Measurements from ENCODE around the gene CYBA.

CYBA gene

GRCh38 chr16:88645455-88645854, 5.4 kb downstream of the CYBA start:
- H3K4me3 ChIP-seq (ENCODE audit: low read length): no peak overlapping the region
- TF ChIP-seq CTCF (conservative IDR thresholded peaks at IDR 0.05; ENCODE audit: low read depth, low read length): no peak
- DNase-seq (ENCODE audit: low read depth): no peak

- no peak overlapping the region for H3K4me3 ChIP-seq (ENCODE audit: low read length)
- no peak for TF ChIP-seq CTCF (conservative IDR thresholded peaks at IDR 0.05; ENCODE audit: low read depth, low read length)
- no peak for DNase-seq (ENCODE audit: low read depth)
Observed at GRCh38 chr16:88643644-88643932, 7.3 kb downstream of the CYBA start.

GRCh38 chr16:88642881-88643643, 7.8 kb downstream of the CYBA start:
- no peak for TF ChIP-seq CTCF (conservative IDR thresholded peaks at IDR 0.05; ENCODE audit: low read depth, low read length)
- no peak for DNase-seq (ENCODE audit: low read depth)
- H3K4me3 ChIP-seq (ENCODE audit: low read length): no peak overlapping the region

GRCh38 chr16:88640498-88641247, 10.2 kb downstream of the CYBA start:
- DNase-seq (ENCODE audit: low read depth): no peak

GRCh38 chr16:88640039-88640495, 10.8 kb downstream of the CYBA start:
- no peak overlapping the region for H3K4me3 ChIP-seq (ENCODE audit: low read length)
- TF ChIP-seq CTCF (conservative IDR thresholded peaks at IDR 0.05; ENCODE audit: low read depth, low read length): no peak
- DNase-seq (ENCODE audit: low read depth): no peak

More at GRCh38 chr16:88640498-88641247, 10.2 kb downstream of the CYBA start:
- TF ChIP-seq CTCF (conservative IDR thresholded peaks at IDR 0.05; ENCODE audit: low read depth, low read length): no peak
- H3K4me3 ChIP-seq (ENCODE audit: low read length): no peak overlapping the region

- no peak for DNase-seq (ENCODE audit: low read depth)
- no peak for TF ChIP-seq CTCF (conservative IDR thresholded peaks at IDR 0.05; ENCODE audit: low read depth, low read length)
- no peak overlapping the region for H3K4me3 ChIP-seq (ENCODE audit: low read length)
Observed at GRCh38 chr16:88639231-88640038, 11.4 kb downstream of the CYBA start.

All from retinal pigment epithelial cell (primary cell).